Keratinocyte (primary cell): ENCODE data around the gene USH1C.
A peak's percentile ranks its signal among the peaks of the same experiment; 100 is the strongest.

ENCODE experiments used
- CTCF ChIP-seq, 3 experiments: IDR thresholded peaks in 1 of 3; conservative IDR thresholded peaks in 1 of 3; optimal IDR thresholded peaks in 1 of 3; 2 replicates in 2 of 3; 3 replicates in 1 of 3; pipeline versions ENCODE3 to v1.5.1; 2011; ENCODE audit warnings: low read length in 3 of 3, mild to moderate bottlenecking in 3 of 3, moderate library complexity in 2 of 3, control low read depth in 1 of 3, inconsistent platforms in 1 of 3; ENCODE audit not compliant: insufficient read depth in 2 of 3; ENCODE audit errors: extremely low read depth in 1 of 3
- EZH2 ChIP-seq: IDR thresholded peaks from one replicate; pipeline ENCODE4 v1.6.1; 2012; ENCODE audit warnings: inconsistent platforms, mild to moderate bottlenecking, low read length, moderate library complexity

- TF ChIP-seq CTCF (optimal IDR thresholded peaks at IDR 0.05 in 1 of 3, IDR thresholded peaks at IDR 0.05 in 1 of 3, conservative IDR thresholded peaks at IDR 0.05 in 1 of 3; ENCODE audit: extremely low read depth in 1 of 3, insufficient read depth in 2 of 3, low read length in 3 of 3) (peak in 1 of 3 experiments; percentile 20), EZH2 (no peak)
Observed at GRCh38 chr11:17548444-17548843, 4.2 kb upstream of the USH1C start.
